Neural progenitor cell (in vitro differentiated cells): ENCODE measurements around the gene SRGAP3. TPM values are rescaled to one million over a fixed set of nuclear protein-coding genes. Genes with fewer than 3 reads are reported as not detected.

Source experiments
- DNase-seq: peaks from one replicate; pipeline ENCODE4 v3.0.0-alpha.2; 2016; ENCODE audit warnings: low spot score
- H2AFZ ChIP-seq: fragments of 200-600 bp; sonication (generic); replicated peaks from 2 replicates; pipeline ENCODE4 v1.6.1; 2016; ENCODE audit warnings: antibody characterized with exemption
- H3F3A ChIP-seq: fragments of 200-600 bp; sonication (generic); 2 replicates; pipeline ENCODE4 v1.6.1; 2016; ENCODE audit warnings: antibody characterized with exemption, low read depth
- H3K27ac ChIP-seq: fragments of 200-600 bp; sonication (generic); 2 replicates; pipeline ENCODE4 v1.5.1; 2016; ENCODE audit warnings: mild to moderate bottlenecking
- H3K27me3 ChIP-seq: fragments of 200-600 bp; sonication (generic); 2 replicates; pipeline ENCODE4 v1.6.1; 2016; ENCODE audit warnings: mild to moderate bottlenecking, moderate library complexity
- H3K36me3 ChIP-seq: fragments of 200-600 bp; sonication (generic); 2 replicates; pipeline ENCODE4 v1.5.1; 2016
- H3K4me1 ChIP-seq: fragments of 200-600 bp; sonication (generic); 2 replicates; pipeline ENCODE4 v1.6.1; 2016; ENCODE audit warnings: mixed run types
- H3K4me2 ChIP-seq: fragments of 200-600 bp; sonication (generic); 2 replicates; pipeline ENCODE4 v1.6.1; 2016
- H3K4me3 ChIP-seq: fragments of 200-600 bp; sonication (generic); 2 replicates; pipeline ENCODE4 v1.5.1; 2016
- H3K79me2 ChIP-seq: fragments of 200-600 bp; sonication (generic); 2 replicates; pipeline ENCODE4 v1.6.1; 2016; ENCODE audit warnings: low read depth
- H3K9ac ChIP-seq: fragments of 200-600 bp; sonication (generic); 2 replicates; pipeline ENCODE4 v1.6.1; 2016
- H3K9me3 ChIP-seq: fragments of 200-600 bp; sonication (generic); 2 replicates; pipeline ENCODE4 v1.5.1; 2016; ENCODE audit warnings: low read depth
- H4K20me1 ChIP-seq: fragments of 200-600 bp; sonication (generic); 2 replicates; pipeline ENCODE4 v1.6.1; 2016; ENCODE audit warnings: low read depth
- H3K27ac Mint-ChIP-seq: 3 replicates; pipeline ENCODE4 v1.8.0; 2021; ENCODE audit warnings: mixed read lengths
- H3K27me3 Mint-ChIP-seq: 2 replicates; pipeline ENCODE4 v1.8.0; 2022; ENCODE audit warnings: low read depth, mild to moderate bottlenecking, inconsistent platforms, moderate library complexity, mixed read lengths; ENCODE audit not compliant: insufficient read depth
- H3K36me3 Mint-ChIP-seq: 3 replicates; pipeline ENCODE4 v1.8.0; 2021; ENCODE audit warnings: mixed read lengths
- H3K4me1 Mint-ChIP-seq: 3 replicates; pipeline ENCODE4 v1.8.0; 2021; ENCODE audit warnings: mixed read lengths
- H3K4me3 Mint-ChIP-seq: 3 replicates; pipeline ENCODE4 v1.8.0; 2021; ENCODE audit warnings: mild to moderate bottlenecking, moderate library complexity, mixed read lengths
- H3K9me3 Mint-ChIP-seq: 3 replicates; pipeline ENCODE4 v1.8.0; 2020; ENCODE audit warnings: mixed read lengths
- CTCF ChIP-seq: fragments of 200-600 bp; sonication (generic); IDR thresholded peaks from 2 replicates; pipeline ENCODE4 v1.5.1; 2017; ENCODE audit warnings: antibody characterized with exemption, mild to moderate bottlenecking
- EZH2 ChIP-seq: fragments of 200-600 bp; sonication (generic); IDR thresholded peaks from 2 replicates; pipeline ENCODE4 v1.6.1; 2017; ENCODE audit warnings: antibody characterized with exemption, mild to moderate bottlenecking, moderate library complexity
- EZH2phosphoT487 ChIP-seq: fragments of 200-600 bp; sonication (generic); IDR thresholded peaks from 2 replicates; pipeline ENCODE4 v1.6.1; 2017; ENCODE audit warnings: antibody characterized with exemption
- total RNA-seq: library from RNA; depleted of rRNA; stranded (reverse); fragments of >200 nt; gene quantifications from 2 replicates; pipeline ENCODE4 v1.2.3, GENCODE V29; 2015; ENCODE audit warnings: low replicate concordance

Gene SRGAP3
- total RNA-seq, 1 donor from 2014 or later = 59.3 TPM

GRCh38 chr3:9276761-9277370, 27.4 kb upstream of the SRGAP3 start:
- H3K4me3 ChIP-seq = no peak overlapping the region
- no peaks in the 10 kb centered on the region for H3K36me3 ChIP-seq
- Mint-ChIP-seq H3K4me1 (peaks cover 38% of the 10 kb centered on the region), H3K36me3 (no peaks in the 10 kb centered on the region), H3K27me3 (peaks cover 2% of the 10 kb centered on the region), H3K27ac (peak overlapping the region; percentile 57), H3K9me3 (peaks cover 3% of the 10 kb centered on the region), H3K4me3 (no peak overlapping the region)
- no peaks in the 10 kb centered on the region for H3K27me3 ChIP-seq
- H3K79me2 ChIP-seq = no peaks in the 10 kb centered on the region
- peaks cover 15% of the 10 kb centered on the region for H3F3A ChIP-seq
- H3K9ac ChIP-seq = no peak overlapping the region
- H2AFZ ChIP-seq = no peak overlapping the region
- H3K4me2 ChIP-seq = no peak overlapping the region
- H3K27ac ChIP-seq = no peak overlapping the region
- DNase-seq = no peak
- H3K9me3 ChIP-seq = no peaks in the 10 kb centered on the region
- TF ChIP-seq EZH2phosphoT487 = no peak
- TF ChIP-seq CTCF = no peak
- no peak for TF ChIP-seq EZH2
- peaks cover 18% of the 10 kb centered on the region for H3K4me1 ChIP-seq
- H4K20me1 ChIP-seq = no peaks in the 10 kb centered on the region

GRCh38 chr3:9271903-9272302, 22.5 kb upstream of the SRGAP3 start:
- no peak overlapping the region for H3K27ac Mint-ChIP-seq
- no peak overlapping the region for H3K4me3 Mint-ChIP-seq
- Histone ChIP-seq H3K9ac (no peak overlapping the region), H3K4me3 (no peak overlapping the region), H3K36me3 (no peaks in the 10 kb centered on the region), H3K27ac (no peak overlapping the region), H3K79me2 (no peaks in the 10 kb centered on the region), H3K4me1 (no peaks in the 10 kb centered on the region), H3K9me3 (no peaks in the 10 kb centered on the region), H2AFZ (no peak overlapping the region), H3K4me2 (no peak overlapping the region), H3F3A (no peaks in the 10 kb centered on the region), H3K27me3 (no peaks in the 10 kb centered on the region), H4K20me1 (no peaks in the 10 kb centered on the region)
- H3K9me3 Mint-ChIP-seq = peaks cover 3% of the 10 kb centered on the region
- peaks cover 4% of the 10 kb centered on the region for H3K27me3 Mint-ChIP-seq
- DNase-seq = no peak
- H3K4me1 Mint-ChIP-seq = peaks cover 23% of the 10 kb centered on the region
- no peaks in the 10 kb centered on the region for H3K36me3 Mint-ChIP-seq
- no peak for TF ChIP-seq CTCF
- no peak for TF ChIP-seq EZH2
- no peak for TF ChIP-seq EZH2phosphoT487

DNA sequence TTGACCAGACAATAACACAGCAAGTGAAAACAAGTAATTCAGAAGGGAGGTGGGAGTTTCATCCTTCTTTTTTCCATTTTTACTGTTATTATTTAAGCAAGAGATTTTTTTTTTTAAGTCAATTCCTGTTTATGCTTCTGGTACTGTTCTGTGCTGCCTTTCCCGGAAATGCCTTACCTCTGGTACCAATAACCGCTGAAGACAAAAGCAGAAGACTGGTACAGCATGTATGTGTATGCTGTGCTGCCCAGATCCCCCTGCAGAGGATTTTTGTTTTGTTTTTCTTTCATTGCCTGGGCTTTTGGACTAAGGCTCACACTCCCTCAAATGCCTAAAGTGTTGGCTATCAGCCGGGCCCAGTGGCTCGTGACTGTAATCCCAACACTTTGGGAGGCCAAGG, 21.3 kb upstream of the SRGAP3 start:
- Histone ChIP-seq H3K79me2 (no peaks in the 10 kb centered on the region), H3K36me3 (no peaks in the 10 kb centered on the region), H3K27me3 (no peaks in the 10 kb centered on the region), H3K4me3 (no peak overlapping the region), H3K9me3 (no peaks in the 10 kb centered on the region), H3K27ac (no peak overlapping the region), H2AFZ (no peak overlapping the region), H3K9ac (no peak overlapping the region), H4K20me1 (no peaks in the 10 kb centered on the region), H3K4me1 (no peaks in the 10 kb centered on the region), H3F3A (no peaks in the 10 kb centered on the region), H3K4me2 (no peak overlapping the region)
- no peaks in the 10 kb centered on the region for H3K9me3 Mint-ChIP-seq
- peaks cover 4% of the 10 kb centered on the region for H3K27me3 Mint-ChIP-seq
- no peak for TF ChIP-seq CTCF
- no peak for TF ChIP-seq EZH2
- no peak for TF ChIP-seq EZH2phosphoT487
- no peak for DNase-seq
- no peak overlapping the region for H3K4me3 Mint-ChIP-seq
- no peak overlapping the region for H3K27ac Mint-ChIP-seq
- peaks cover 26% of the 10 kb centered on the region for H3K4me1 Mint-ChIP-seq
- no peaks in the 10 kb centered on the region for H3K36me3 Mint-ChIP-seq
